ENCODE measurements around the gene ADAMTSL1. TPM values are rescaled to one million over a fixed set of nuclear protein-coding genes. Genes with fewer than 3 reads are reported as not detected.

The ADAMTSL1 gene
- total RNA-seq, 2 donors from 2014 or later: 3.4 to 3.8 TPM

DNA sequence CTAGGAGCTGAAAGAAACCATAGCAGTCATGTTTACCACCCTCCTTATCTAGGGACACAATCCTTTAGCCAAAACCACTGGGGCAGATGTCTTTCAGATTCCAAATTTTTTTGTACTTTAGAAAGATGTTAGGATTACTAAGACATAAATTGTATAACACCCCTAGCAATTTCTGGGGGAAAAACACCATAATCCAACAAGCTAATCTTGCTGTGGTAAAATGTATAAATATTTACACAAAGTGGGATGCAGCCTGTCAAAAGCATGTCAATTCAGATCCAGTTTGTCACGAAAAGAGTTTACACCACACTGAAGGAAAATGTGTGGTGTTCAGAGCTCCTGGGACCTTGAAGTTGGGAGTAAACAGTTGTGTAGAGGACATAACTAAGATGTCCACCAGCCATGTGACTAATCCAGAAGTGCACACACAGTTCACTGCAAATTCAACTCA, 274.3 kb downstream of the ADAMTSL1 start:
- H3K36me3 ChIP-seq: no peaks in the 10 kb centered on the region
- TF ChIP-seq, protein P1, sequence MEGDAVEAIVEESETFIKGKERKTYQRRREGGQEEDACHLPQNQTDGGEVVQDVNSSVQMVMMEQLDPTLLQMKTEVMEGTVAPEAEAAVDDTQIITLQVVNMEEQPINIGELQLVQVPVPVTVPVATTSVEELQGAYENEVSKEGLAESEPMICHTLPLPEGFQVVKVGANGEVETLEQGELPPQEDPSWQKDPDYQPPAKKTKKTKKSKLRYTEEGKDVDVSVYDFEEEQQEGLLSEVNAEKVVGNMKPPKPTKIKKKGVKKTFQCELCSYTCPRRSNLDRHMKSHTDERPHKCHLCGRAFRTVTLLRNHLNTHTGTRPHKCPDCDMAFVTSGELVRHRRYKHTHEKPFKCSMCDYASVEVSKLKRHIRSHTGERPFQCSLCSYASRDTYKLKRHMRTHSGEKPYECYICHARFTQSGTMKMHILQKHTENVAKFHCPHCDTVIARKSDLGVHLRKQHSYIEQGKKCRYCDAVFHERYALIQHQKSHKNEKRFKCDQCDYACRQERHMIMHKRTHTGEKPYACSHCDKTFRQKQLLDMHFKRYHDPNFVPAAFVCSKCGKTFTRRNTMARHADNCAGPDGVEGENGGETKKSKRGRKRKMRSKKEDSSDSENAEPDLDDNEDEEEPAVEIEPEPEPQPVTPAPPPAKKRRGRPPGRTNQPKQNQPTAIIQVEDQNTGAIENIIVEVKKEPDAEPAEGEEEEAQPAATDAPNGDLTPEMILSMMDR (IDR thresholded peaks at IDR 0.05): no peak
- no peaks in the 10 kb centered on the region for H3K27me3 ChIP-seq
- H3K4me1 ChIP-seq: peaks cover 0 to 6% of the 10 kb centered on the region in 2 donors
- H3K4me3 ChIP-seq: no peak overlapping the region
- no peak overlapping the region for H3K27ac ChIP-seq
- no peaks in the 10 kb centered on the region for H3K9me3 ChIP-seq
- DNase-seq (ENCODE audit: low spot score): no peak

DNA sequence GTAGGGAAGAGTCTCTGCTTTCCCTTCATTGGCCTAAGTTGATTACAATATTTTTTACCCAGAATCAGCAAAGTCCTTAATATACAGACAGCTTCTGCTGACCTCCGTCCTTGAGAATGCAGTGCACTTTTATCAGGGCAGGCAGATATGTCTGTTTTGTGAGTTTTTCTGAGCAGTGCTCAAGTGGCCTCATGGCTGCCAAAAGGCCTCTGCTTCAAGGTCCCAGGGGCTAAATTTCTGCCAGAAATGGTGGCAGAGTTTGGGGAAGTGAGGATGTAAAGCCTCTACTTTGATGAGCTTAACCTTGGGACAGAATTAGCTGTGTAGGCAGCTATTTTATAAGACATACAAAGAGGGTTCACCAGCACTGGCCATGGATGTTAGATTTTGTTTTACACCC, 275.8 kb downstream of the ADAMTSL1 start:
- H3K4me1 ChIP-seq: peaks cover 0 to 6% of the 10 kb centered on the region in 2 donors
- H3K9me3 ChIP-seq: no peaks in the 10 kb centered on the region
- no peak overlapping the region for H3K4me3 ChIP-seq
- H3K27ac ChIP-seq: no peak overlapping the region
- no peaks in the 10 kb centered on the region for H3K27me3 ChIP-seq
- TF ChIP-seq, protein P1 (IDR thresholded peaks at IDR 0.05): no peak
- no peak for DNase-seq (ENCODE audit: low spot score)
- no peaks in the 10 kb centered on the region for H3K36me3 ChIP-seq

DNA sequence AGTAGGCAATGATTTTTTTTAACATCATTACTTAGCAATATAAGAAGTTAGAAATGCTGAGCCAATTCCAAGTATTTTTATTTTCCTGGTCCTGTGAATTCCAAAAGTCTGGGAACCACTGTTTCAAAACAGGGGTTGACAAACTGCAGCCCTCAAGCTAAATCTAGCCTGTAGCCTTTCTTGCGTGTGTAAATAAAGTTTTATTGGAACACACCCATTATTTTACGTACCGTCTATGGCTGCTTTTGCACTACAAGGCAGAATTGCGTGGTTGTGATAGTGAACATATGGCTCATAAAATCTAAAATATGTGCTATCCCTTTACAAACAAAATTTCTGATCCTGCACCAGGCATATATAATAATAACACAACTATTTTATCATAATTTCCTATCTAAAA, 280.0 kb downstream of the ADAMTSL1 start:
- Histone ChIP-seq H3K36me3 (no peaks in the 10 kb centered on the region), H3K9me3 (no peaks in the 10 kb centered on the region), H3K4me3 (no peak overlapping the region), H3K27ac (no peak overlapping the region), H3K27me3 (no peaks in the 10 kb centered on the region), H3K4me1 (no peaks in the 10 kb centered on the region)
- TF ChIP-seq, protein P1 (IDR thresholded peaks at IDR 0.05): no peak
- DNase-seq (ENCODE audit: low spot score): no peak

DNA sequence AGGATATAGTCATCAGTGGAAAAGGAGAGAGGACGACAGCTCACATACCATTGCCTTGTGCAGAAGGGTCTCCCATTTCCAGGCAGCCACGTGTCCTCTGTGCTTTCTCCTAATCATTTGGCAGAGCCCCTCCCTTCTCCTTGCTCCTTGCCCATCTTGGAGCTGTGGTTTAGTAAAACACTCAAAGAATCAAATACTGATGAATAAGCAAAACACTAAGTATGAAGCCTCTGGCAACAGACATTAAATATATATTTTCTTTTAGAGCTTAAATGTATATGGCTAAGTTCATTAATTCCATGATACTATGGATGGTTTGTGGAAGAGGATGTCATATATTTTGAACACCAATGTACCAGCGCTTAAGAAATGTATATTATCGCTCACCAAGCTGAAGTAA, 280.6 kb downstream of the ADAMTSL1 start:
- no peak for DNase-seq (ENCODE audit: low spot score)
- TF ChIP-seq, protein P1 (IDR thresholded peaks at IDR 0.05): no peak
- Histone ChIP-seq H3K27me3 (no peaks in the 10 kb centered on the region), H3K4me3 (no peak overlapping the region), H3K27ac (no peak overlapping the region), H3K36me3 (no peaks in the 10 kb centered on the region), H3K9me3 (no peaks in the 10 kb centered on the region), H3K4me1 (no peaks in the 10 kb centered on the region)

DNA sequence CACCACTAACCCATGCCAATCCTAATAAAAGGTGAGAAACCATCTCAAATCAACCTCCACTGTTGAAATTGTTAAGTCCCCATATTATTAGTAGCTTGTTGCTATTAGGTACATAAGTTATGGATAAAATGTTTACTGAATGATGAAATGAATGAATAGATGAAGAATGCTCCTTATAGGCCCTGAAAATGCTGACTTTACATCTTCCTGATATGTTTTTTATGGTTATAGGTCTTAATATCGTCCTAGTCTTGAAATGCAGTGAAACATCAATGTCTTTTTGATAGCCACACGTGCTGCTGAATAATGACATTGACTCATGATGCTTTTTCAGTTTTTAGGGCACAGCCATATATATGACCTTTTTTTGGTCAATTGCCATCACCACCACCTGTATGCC, 281.3 kb downstream of the ADAMTSL1 start:
- no peaks in the 10 kb centered on the region for H3K36me3 ChIP-seq
- no peak overlapping the region for H3K4me3 ChIP-seq
- no peaks in the 10 kb centered on the region for H3K27me3 ChIP-seq
- TF ChIP-seq, protein P1 (IDR thresholded peaks at IDR 0.05): no peak
- H3K4me1 ChIP-seq: no peaks in the 10 kb centered on the region
- H3K9me3 ChIP-seq: no peaks in the 10 kb centered on the region
- no peak for DNase-seq (ENCODE audit: low spot score)
- no peak overlapping the region for H3K27ac ChIP-seq

DNA sequence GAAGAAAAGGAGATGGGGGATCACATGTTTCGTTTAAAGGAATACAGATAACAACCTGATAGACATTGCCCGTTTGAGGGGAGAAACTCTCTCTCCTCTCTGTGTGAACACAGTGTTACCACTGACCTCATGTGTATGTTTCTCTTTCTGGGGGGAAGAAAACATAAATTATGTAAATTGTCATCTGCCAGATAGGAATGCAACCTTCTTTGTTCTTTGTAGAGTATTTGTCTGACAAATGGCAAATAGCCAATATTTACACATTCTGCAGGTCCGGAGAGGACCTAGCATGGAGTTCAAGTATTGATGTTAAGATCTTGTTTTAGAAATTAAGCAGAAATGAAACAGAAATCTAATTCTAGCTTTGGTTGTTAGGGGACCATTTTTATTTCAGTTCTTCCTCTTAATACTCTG, 282.8 kb downstream of the ADAMTSL1 start:
- H3K9me3 ChIP-seq: no peaks in the 10 kb centered on the region
- no peaks in the 10 kb centered on the region for H3K4me1 ChIP-seq
- H3K27ac ChIP-seq: no peak overlapping the region
- DNase-seq (ENCODE audit: low spot score): no peak
- H3K4me3 ChIP-seq: no peak overlapping the region
- TF ChIP-seq, protein P1 (IDR thresholded peaks at IDR 0.05): no peak
- H3K27me3 ChIP-seq: no peaks in the 10 kb centered on the region
- no peaks in the 10 kb centered on the region for H3K36me3 ChIP-seq

Measured in right atrium auricular region (tissue), 2 donors.